HG03196 (cell line): ENCODE data around the gene COBL.

ENCODE experiments used
- ATAC-seq: cut with Tn5 transposase; IDR thresholded peaks from one replicate; pipeline ENCODE4 v1.9.1; 2021; ENCODE audit not compliant: unreplicated experiment

The COBL gene

GRCh38 chr7:50977421-50977820, 339.2 kb downstream of the COBL start:
- no peak for ATAC-seq

GRCh38 chr7:50976064-50976463, 340.5 kb downstream of the COBL start:
- ATAC-seq = no peak

DNA sequence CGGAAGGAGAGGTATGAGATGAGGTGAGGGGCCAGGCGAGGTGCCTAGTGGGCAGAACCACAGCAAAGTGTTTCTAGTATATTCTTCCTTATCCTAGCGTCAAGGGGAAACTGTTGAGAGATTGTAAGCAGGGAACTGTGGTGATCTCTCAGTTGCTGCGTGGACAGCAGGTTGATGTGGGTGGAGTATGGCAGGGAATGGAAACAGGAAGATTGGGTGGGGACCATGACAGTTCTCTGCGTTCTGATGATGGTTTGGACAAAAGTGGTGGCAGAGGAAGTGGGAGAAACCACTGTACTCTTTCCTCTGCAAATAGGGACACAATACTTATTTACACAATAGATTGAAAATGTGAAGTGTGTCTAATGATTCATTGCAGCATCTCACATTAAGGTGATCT, 342.4 kb downstream of the COBL start:
- no peak for ATAC-seq

GRCh38 chr7:50973814-50974213, 342.8 kb downstream of the COBL start:
- no peak for ATAC-seq

- no peak for ATAC-seq
These were observed 346.5 kb downstream of the COBL start for GRCh38 chr7:50970092-50970491.
